GM21737 (cell line): Measurements from ENCODE around the gene PUSL1.

ENCODE experiments used
- ATAC-seq: cut with Tn5 transposase; IDR thresholded peaks from one replicate; pipeline ENCODE4 v1.9.1; 2021; ENCODE audit warnings: mild to moderate bottlenecking, moderate library complexity; ENCODE audit not compliant: unreplicated experiment

The PUSL1 gene

DNA sequence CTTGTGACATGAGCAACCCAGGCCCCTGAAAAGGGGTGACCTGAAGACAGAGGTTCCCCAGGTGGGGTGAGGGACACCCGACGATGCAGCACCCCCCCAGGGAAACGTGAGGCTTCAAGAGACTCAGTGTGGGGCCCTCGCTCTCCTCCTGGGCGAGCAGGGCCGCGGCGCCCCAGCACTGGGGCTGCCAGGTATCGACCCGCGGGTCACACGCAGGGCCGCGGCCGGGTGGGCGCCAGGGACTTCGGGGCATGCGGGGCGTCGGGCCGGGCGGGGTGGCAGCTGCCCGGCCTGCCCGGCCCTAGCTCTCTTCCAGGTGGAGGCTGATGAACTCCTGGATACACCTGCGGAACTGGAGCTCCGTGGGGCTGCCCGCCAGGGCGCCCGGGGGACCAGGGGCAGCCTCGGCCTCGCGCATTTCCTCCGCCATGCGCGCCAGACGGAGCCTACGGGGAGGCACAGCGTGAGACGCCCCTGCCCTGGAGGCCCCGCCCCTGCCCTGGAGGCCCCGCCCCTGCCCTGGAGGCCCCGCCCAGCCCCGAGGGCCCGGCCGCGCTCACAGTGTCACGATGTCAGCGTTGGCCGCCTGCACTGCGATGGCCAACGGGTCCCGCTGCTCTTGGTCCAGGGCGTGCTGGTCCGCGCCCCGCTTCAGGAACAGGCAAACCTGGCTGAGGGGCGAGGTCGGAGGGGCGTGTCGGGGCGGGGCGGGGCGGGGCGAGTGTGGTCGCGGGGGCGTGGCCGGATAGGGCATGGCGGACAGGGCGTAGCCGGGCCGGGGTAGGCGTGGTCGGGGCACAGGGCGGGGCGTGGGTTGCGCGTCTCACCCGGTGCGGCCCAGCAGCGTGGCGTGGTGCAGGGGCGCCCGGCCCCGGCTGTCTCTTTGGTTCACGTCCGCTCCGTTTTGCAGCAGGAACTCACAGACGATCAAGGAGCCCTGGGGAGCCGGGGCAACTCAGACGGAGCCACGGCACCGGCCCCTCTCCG is 14.8 kb upstream of the PUSL1 start:
- ATAC-seq, result no peak

- ATAC-seq, result no peak
These were observed 14.0 kb upstream of the PUSL1 start for GRCh38 chr1:1294250-1294890.

- ATAC-seq, result no peak
These were observed 13.1 kb upstream of the PUSL1 start for GRCh38 chr1:1295154-1295923.

DNA sequence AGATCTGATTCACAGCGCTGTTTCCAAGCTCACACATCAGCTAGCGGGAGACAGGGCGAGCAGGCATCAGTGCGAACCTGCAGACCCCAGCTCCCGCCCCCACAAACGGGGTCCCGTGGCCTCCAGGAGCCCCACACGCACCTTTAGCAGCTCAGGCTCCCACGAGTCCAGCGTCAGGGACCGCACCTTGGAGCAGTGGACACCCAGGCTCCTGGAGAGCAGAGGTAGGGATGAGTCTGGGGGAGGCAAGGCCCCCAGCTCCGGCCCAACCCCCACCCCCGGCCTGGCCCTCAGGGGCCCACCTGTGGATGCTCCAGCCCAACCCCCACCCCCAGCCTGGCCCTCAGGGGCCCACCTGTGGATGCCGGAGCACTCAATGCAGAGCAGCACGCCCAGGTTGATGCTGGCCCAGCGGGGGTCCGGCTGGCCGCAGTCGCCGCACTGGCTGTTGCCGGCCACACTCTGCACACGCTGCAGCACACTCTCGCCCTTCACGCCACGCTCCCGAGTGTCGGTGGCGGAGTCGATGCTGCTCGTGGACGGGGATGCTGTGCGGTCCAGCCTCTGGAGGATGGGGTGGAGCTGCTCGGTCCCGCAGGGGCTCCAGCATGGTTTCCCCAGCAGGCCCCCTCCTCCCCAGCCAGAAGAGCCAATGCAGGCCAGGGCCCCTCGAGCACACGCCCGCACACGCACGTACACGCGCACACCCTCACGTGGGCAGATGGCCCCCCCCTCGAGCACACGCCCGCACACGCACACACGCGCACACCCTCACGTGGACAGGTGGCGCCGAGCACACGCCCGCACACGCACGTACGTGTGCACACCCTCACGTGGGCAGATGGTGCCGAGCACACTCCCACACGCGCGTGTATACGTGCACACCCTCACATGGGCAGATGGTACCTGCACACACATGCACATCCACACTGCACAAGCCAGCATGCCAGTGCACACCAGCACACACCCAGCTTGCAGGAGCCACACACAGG is 12.0 kb upstream of the PUSL1 start:
- no peak for ATAC-seq

DNA sequence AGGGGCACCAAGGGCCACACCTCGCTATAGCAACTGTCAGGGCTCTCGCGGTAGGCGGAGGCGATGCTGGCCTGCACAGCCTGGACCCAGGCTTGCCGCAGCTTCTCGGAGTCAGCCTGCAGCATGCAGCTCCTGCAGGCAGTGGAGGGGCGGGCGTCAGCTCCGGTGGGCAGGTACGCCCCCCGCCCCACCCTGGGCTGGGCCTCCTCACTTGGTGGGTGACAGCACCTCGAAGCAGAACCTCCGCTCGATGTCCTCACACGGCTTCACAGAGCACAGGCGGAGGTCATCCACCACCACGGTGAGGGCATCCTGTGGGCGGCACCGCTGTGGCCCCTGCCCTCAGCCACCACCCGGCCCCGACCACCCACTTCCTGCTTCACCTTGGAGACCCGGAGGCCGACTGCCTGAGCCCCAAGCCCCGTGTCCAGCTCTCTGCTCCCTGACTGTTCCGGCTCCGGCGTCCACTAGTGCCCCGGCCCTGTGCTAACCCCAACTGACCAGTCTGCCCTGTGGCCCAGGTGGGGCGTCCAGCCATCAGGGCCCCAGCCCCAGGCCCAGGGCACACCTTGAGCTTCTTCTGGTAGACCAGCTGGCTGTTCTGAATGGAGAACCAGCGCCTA is 10.5 kb upstream of the PUSL1 start:
- no peak for ATAC-seq

DNA sequence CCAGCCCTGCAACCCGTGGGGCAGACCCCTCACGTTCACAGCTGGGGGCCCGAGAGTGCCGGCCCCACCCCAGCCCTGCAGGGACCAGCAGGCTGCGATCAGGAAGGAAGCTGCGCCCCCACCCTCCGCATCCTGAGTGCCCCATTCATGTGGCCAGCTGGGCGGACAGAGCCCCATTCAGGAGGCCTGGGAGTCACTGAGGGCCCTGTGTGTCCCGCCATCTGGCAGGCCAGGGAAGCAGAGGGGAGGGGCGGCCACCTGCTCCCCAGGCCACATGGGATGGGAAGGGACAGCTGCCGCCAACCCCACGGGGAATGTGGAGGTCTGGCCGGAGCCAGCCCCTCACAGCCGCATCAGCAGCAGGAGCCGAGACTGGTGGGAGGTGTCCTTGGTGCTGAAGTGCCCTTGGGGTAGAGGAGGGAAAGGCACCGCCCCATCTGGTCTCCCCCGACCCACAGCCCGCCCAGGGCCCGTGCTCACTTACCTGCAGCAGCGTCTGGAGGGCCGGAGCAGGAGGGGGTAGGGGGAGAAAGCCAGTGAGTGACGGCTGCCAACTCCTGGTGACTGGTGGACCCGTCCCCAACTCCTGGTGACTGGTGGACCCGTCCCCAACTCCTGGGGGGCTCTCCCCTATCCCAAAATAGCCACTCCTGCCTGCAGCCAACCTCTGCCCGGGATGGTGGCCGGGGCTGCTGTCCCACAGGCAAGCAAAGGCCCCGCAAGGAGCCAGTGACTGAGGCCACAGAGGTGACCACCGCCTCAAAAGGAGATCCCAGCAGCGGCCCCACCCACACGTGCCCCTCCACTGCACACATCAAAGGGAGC is 9.3 kb upstream of the PUSL1 start:
- no peak for ATAC-seq

GRCh38 chr1:1299686-1300351 is 8.6 kb upstream of the PUSL1 start:
- no peak for ATAC-seq

DNA sequence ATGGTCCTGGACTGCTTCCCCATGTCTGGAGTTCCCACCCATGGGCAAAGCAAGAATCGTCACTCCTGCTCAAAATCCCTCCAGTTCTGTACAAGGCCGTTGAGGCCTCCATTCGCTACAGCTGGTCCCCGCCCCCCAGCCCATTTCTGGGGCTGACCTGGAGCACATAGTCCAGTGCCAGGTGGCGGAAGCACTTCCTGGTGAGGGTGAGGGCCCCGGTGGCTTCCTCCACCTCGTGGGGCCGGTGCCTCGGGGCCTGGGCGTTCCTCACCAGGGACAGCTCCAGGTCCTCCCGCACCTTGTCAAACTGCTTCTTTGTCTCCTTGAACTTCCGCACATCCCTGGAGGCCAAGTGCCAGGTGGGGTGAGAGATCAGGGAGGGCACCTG is 8.1 kb upstream of the PUSL1 start:
- no peak for ATAC-seq

DNA sequence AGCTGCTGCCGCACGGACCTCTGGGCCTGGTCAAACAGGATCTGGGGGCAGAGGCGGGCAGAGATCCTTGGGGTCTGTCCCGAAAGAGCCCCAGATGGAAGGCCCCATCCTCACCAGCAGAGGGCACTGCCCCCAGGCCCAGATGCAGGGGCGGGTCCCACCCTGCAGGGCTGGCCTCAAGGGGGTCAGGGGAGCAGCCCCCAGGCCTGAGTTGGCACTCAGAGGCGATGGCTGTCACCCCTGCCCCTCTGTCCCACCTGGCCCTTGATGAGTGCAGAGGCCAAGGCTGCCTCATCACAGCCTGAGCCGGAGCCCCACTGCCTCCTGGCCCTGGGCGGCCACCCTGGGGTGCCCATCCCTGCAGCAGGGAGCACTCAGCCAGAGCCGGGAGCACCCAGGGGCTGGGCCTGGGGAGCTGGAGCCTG is 6.4 kb upstream of the PUSL1 start:
- no peak for ATAC-seq

DNA sequence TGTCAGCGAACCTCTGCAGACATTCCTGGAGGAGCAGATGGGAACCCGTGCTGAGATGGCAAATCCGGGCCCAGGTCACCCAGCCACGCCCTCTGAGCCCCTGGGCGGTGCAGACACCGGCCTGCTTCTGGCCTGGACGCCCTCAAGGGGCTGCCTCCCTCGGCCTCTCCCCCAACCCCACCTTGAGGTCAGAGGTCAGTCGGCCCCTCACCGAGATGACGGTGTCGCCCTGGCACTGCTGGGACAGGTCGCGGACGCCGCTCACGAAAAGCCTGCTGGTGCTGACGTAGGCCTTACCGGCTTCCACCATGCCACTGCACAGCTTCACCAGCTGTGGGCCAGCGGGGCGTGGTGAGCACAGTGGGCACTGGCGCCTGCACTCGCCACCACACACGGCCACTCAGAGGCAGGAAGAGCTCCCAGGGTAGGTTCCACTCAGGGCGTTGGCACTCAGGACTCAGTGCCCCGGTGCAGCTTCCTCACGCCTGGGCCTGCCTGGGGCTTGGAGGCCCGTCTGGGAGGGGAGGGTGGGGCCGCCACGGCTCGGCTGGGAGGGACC is 5.4 kb upstream of the PUSL1 start:
- ATAC-seq, result no peak

DNA sequence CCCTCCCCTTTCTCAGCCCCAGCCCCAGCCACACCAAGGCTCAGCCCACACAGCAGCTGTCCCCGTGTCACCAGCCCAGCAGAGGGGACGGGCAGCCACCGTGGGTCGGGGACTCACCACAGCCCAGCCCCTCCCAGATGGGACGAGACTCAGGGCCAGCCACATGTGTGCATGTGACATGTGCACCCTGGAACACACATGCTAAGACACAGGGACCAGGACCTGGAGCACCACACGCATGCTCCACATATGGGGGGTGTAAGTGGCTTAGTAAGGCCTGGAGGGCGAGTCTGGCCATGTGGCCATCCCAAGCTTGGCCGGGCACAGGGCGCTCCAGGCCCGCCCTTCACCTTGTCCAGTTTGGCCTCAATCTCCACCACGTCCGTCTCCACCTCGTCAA is 4.7 kb upstream of the PUSL1 start:
- ATAC-seq, result no peak

GRCh38 chr1:1304331-1305299 is 3.8 kb upstream of the PUSL1 start:
- ATAC-seq, result no peak

- ATAC-seq, result no peak
These were observed 2.9 kb upstream of the PUSL1 start for GRCh38 chr1:1305300-1306069.

GRCh38 chr1:1306070-1306660 is 2.2 kb upstream of the PUSL1 start:
- ATAC-seq, result no peak

DNA sequence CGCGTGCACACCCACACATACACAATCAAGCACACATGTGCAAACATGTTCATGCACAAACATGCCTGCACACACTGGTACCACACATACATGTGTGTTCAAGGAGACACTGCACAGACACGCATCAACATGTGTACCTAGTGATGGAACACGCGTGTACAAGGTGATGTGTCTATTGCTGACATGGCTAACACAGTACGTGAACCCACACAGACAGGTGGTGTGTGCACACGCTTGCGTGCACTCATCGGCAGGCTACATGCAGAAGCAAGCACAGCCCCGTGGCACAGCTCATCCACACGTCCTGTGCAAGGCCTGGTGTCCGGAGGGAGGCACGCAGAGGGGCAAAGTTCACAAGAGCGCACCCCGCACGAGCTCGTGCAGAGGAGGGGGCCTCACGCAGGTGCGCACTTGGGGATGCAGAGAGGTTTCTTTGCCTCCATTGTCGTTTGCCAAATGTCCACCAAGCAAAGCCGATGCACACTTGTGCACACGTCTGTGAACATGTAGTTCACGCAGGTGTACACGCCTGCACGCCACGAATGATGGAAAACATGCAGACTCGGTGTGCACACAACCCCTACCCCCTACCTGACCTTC is 1.6 kb upstream of the PUSL1 start:
- no peak for ATAC-seq
